AG09319 (cell line): ENCODE data around the gene ZNF221.

Experiments used
- DNase-seq: peaks from one replicate; pipeline ENCODE4 v3.0.0-alpha.2; 2010; ENCODE audit warnings: low read depth; ENCODE audit errors: extremely low read depth
- TF ChIP-seq, protein P1 (sequence below): IDR thresholded peaks from 2 replicates; pipeline ENCODE4 v1.5.1; 2011; ENCODE audit warnings: low read depth, mild to moderate bottlenecking, inconsistent platforms, low read length, moderate library complexity

Gene ZNF221

DNA sequence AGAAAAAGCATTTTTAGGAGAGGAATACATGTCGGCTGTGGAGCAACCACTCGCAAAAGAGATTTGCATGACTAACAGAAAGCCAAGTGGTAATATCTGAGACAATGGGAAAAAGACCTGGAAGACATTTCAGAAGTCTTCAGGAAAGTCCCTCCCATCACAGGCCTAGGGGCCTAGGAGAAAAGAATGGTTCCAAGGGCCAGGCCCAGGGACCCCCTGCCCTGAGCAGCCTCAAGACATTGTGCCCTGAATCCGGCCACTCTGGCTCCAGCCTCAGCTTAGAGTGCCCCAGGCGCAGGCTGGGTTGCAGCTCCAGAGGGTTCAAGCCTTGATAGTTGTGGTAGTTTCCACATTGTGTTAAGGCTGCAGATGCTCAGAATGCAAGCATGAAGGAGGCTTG lies 9.4 kb downstream of the ZNF221 start:
- no peak for DNase-seq
- TF ChIP-seq, protein P1, sequence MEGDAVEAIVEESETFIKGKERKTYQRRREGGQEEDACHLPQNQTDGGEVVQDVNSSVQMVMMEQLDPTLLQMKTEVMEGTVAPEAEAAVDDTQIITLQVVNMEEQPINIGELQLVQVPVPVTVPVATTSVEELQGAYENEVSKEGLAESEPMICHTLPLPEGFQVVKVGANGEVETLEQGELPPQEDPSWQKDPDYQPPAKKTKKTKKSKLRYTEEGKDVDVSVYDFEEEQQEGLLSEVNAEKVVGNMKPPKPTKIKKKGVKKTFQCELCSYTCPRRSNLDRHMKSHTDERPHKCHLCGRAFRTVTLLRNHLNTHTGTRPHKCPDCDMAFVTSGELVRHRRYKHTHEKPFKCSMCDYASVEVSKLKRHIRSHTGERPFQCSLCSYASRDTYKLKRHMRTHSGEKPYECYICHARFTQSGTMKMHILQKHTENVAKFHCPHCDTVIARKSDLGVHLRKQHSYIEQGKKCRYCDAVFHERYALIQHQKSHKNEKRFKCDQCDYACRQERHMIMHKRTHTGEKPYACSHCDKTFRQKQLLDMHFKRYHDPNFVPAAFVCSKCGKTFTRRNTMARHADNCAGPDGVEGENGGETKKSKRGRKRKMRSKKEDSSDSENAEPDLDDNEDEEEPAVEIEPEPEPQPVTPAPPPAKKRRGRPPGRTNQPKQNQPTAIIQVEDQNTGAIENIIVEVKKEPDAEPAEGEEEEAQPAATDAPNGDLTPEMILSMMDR = no peak

DNA sequence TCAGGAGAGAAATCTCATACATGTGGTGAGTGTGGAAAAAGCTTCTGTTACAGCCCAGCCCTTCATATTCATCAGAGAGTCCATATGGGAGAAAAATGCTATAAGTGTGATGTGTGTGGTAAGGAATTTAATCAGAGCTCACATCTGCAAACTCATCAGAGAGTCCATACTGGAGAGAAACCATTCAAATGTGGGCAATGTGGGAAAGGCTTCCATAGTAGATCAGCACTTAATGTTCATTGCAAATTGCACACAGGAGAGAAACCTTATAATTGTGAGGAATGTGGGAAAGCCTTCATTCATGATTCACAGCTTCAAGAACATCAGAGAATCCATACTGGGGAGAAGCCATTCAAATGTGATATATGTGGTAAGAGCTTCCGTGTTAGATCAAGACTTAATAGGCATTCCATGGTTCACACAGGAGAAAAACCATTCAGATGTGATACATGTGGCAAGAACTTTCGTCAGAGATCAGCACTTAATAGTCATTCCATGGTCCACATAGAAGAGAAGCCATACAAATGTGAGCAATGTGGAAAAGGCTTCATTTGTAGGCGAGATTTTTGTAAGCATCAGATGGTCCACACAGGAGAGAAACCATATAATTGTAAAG lies 15.2 kb downstream of the ZNF221 start:
- TF ChIP-seq, protein P1 = no peak
- DNase-seq = no peak

DNA sequence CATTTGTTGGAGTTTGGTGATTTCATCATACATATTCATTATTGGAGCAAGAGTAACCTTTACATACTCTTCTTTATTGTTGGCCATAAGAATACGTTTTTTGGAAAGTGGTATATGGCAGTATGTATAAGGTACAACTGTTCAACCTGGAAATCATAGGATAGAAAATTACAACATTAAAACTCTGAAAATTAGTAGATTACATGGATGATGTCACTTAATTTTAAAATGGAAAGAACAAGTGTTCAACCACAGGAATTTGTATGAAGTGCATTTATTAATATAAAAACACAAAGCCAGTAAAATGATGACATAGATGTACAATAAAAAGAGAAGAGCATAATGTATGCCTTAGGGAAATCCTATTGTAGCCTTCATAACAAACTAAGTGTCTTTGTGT lies 25.7 kb downstream of the ZNF221 start:
- TF ChIP-seq, protein P1 = no peak

DNA sequence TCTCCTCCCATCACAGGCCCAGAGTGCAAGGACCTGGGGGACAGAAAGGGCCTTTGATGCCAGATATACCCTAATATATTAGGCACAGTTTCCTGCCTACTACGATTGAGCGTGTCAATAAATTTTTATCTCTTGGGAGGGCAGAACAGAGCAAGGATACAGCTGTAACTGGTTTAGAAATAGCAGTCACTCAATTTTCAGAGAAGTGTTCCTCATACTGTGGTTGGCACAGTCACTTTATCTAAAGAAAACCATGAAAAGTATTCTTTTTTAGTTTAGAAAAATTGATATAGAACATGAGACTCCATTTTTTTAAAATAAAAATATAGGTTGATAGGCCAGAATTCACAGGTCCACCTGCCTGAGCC lies 32.5 kb downstream of the ZNF221 start:
- TF ChIP-seq, protein P1 = no peak
- no peak for DNase-seq

More for the DNA sequence above, 25.7 kb downstream of the ZNF221 start:
- DNase-seq = no peak

DNA sequence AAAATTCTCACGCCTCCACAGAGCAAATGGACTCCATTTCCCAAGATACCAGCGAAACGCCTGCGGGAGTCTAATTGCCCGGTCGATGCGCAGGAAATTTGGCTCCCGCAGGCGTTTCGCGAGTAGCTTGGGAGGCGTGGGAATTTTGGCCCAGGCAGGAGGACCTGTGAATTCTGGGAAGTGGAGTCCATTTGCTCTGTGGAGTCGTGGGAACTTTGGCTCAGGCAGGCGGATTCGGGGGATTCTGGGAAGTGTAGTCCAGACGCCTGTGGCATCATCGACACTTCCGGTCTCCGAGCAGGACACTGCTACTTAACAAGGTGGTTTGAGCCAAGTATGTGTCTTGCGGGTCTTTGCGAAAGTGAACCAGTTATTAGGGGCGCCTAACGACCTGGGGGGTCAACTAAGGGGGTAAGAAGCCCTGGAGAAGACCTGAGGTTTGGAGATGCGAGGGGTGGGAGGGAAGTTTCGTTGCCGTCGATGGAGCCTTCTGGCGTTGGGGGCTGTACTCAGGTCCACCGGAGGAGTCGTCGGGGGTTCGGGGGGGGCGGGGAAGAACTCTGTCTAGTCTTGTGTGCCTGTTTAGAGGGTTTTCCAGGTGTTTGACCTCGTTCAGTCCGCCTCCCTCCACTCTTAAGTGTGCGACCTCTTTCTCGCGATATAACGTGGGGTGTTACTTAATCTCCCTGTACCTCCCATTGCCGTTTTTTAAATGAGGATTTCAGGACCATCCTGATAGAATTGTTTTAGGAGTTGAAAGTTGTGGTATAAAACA lies 33.1 kb downstream of the ZNF221 start, which contains the start of gene ZNF155:
Gene ZNF155 (plus strand): TSS at position 277 of the 775 bp plus-strand sequence. CDS start 4,356 bp downstream, outside the sequence.
- DNase-seq = peak; percentile 91
- TF ChIP-seq, protein P1 = no peak

DNA sequence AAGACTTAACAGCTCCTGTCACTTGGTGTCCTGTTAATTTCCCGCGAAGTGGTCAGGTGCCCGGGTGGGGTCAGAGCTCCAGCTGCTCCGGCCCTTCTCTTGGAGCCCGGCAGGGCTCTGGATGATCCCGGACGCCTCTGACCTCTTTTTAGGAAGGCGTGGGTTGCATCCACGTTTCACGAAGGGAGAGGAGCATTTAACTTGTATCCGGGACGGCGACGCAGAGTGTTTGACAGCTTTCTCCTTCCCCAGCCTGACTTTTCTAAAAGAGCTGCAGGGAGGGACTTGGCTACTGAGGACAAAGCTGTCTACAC lies 33.6 kb downstream of the ZNF221 start:
- TF ChIP-seq, protein P1 = no peak
- no peak for DNase-seq

DNA sequence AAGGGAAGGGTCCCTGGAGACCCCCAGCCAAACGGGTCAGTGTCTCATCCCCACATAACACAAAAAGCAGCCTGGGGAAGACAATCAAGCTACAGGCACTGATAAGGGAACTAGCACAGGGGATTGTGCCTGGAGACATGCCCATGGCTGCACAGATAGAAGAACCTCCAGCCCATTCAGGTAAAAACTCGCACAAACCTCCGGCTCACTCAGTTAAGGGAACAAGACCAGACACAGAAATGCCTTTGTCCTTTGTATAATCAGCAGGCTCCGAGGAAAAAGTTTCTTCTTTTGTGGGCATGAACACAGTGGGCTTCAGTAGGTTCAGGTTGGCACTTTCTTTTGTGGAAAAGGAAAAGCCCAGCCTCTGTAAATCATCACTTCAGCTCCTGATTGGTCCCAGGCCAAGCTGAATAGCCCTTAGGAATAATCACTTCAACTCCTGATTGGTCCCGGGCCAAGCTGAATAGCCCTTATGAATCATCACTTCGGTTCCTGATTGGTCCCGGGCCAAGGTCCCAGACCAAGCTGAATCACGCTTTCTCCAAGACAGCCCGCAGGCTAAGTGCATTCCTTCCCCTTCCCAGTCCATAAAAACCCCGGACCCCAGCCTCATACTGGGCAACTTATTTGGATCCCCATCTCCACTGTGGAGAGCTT lies 46.7 kb downstream of the ZNF221 start:
- TF ChIP-seq, protein P1 = no peak
- DNase-seq = no peak
